GM06990 (cell line): ENCODE measurements around the gene QSOX1.

ENCODE experiments used
- DNase-seq: peaks from one replicate; pipeline ENCODE4 v3.0.0-alpha.2; 2011; ENCODE audit not compliant: insufficient read length; ENCODE audit errors: extremely low read depth
- H3K27me3 ChIP-seq: replicated peaks from 2 replicates; pipeline ENCODE4 v1.6.0; 2011; ENCODE audit warnings: low read length; ENCODE audit not compliant: control insufficient read depth, insufficient read depth
- H3K36me3 ChIP-seq: 2 replicates; pipeline ENCODE4 v1.5.1; 2011; ENCODE audit warnings: low read length; ENCODE audit not compliant: control insufficient read depth, insufficient read depth
- H3K4me3 ChIP-seq: replicated peaks from 2 replicates; pipeline ENCODE4 v1.5.1; 2011; ENCODE audit warnings: low read depth, mild to moderate bottlenecking, control low read depth, low read length
- TF ChIP-seq, protein P1 (sequence below): IDR thresholded peaks from 2 replicates; pipeline ENCODE4 v1.5.1; 2011; ENCODE audit warnings: low read length, control low read depth, mild to moderate bottlenecking, inconsistent platforms; ENCODE audit not compliant: insufficient read depth, poor library complexity, severe bottlenecking

QSOX1 gene

DNA sequence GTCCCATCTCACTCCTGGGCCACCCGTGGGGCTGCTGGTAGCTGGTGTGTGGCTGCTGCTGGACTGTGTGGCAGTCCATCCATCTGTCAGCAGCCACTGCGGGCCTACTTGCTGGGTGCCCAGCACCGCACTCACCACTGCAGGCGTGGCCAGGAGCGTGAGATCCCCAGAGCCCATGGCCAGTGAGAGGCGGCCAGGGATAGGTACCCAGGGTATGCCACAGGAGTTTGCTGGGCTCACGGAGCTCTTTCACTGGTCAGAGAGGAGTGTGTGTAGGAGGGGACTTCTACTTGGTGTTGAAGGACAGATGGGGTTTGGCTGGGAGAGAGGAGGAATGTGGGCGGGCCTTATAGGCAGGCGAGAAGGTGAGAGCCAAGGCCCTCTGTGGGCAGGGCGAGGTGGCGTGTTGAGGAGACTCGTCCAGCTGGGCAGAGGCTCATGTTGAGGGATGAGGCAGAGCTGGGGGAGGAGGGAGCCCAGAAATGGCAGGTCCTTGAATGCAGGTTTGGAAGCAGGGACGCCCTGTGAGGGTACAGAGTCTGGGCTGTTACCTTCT is 15.0 kb downstream of the QSOX1 start:
- Histone ChIP-seq H3K36me3 (no peaks in the 10 kb centered on the region; the same call in 1 of the 2 replicates), H3K27me3 (no peaks in the 10 kb centered on the region), H3K4me3 (no peak overlapping the region)
- TF ChIP-seq, protein P1, sequence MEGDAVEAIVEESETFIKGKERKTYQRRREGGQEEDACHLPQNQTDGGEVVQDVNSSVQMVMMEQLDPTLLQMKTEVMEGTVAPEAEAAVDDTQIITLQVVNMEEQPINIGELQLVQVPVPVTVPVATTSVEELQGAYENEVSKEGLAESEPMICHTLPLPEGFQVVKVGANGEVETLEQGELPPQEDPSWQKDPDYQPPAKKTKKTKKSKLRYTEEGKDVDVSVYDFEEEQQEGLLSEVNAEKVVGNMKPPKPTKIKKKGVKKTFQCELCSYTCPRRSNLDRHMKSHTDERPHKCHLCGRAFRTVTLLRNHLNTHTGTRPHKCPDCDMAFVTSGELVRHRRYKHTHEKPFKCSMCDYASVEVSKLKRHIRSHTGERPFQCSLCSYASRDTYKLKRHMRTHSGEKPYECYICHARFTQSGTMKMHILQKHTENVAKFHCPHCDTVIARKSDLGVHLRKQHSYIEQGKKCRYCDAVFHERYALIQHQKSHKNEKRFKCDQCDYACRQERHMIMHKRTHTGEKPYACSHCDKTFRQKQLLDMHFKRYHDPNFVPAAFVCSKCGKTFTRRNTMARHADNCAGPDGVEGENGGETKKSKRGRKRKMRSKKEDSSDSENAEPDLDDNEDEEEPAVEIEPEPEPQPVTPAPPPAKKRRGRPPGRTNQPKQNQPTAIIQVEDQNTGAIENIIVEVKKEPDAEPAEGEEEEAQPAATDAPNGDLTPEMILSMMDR: no peak
- no peak for DNase-seq

GRCh38 chr1:180170546-180171151 is 16.0 kb downstream of the QSOX1 start:
- H3K27me3 ChIP-seq: no peaks in the 10 kb centered on the region
- TF ChIP-seq, protein P1: no peak
- no peak for DNase-seq
- no peak overlapping the region for H3K4me3 ChIP-seq
- no peaks in the 10 kb centered on the region; the same call in 1 of the 2 replicates for H3K36me3 ChIP-seq

DNA sequence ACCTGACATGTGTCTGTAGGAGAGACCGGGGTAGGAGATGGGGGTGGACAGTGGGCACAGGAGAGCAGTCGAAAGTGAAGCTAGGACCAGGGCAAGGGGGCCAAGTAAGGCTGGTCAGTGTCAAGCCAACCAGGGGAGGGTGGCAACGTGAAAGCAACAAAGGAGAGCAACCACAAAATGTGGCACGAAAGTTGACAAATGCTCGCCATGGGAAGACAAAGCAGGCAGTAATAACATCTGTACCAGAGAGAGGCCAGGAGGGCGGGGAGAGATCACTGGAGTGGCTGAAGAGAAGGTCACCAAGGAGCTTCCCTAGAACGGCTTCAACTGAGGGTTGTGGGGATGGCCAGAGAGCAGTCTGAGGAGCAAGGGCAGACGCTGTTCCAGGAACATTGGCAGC is 17.0 kb downstream of the QSOX1 start:
- no peaks in the 10 kb centered on the region; the same call in 1 of the 2 replicates for H3K36me3 ChIP-seq
- H3K27me3 ChIP-seq: no peaks in the 10 kb centered on the region
- DNase-seq: no peak
- no peak overlapping the region for H3K4me3 ChIP-seq
- TF ChIP-seq, protein P1: no peak

DNA sequence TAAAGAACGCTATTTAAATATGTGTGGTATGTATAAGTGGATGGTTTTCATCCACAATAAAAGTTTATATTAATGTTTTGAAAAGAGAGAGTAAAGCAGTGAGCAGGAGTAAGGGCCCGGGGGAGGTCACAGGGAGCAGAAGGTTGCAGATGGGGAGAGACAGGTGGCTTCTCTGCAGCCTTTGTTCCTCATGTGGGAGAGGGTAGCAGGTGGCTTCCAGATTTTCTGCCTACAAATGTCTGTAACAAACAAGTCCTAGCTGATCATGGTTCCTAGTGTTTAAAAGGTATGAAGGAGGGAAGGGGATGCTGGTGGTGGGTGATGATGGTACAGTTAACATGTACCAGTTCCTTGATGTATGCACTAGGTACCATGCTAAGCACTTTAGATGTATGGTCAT is 18.8 kb downstream of the QSOX1 start:
- TF ChIP-seq, protein P1: no peak
- Histone ChIP-seq H3K36me3 (no peaks in the 10 kb centered on the region), H3K4me3 (no peak overlapping the region), H3K27me3 (no peaks in the 10 kb centered on the region)
- DNase-seq: no peak

- no peak for DNase-seq
- H3K4me3 ChIP-seq: no peak overlapping the region
- no peaks in the 10 kb centered on the region for H3K27me3 ChIP-seq
- no peaks in the 10 kb centered on the region for H3K36me3 ChIP-seq
- TF ChIP-seq, protein P1: no peak
Observed at GRCh38 chr1:180173952-180174351, 19.3 kb downstream of the QSOX1 start.
